Measurements from ENCODE around the gene AGBL5. TPM values are rescaled to one million over a fixed set of nuclear protein-coding genes. Genes with fewer than 3 reads are reported as not detected.

Gene AGBL5
- 10 to 100 TPM; 12.2 to 16.4 TPM for total RNA-seq

GRCh38 chr2:27050996-27051901 is at the start of gene AGBL5:
Gene AGBL5, plus strand, starts transcription at chr2:27051668. Its CDS starts 1,291 bp downstream, at chr2:27052959.
- peaks cover 6% of the 10 kb centered on the region for H3K27me3 Mint-ChIP-seq
- H3K4me1 Mint-ChIP-seq (ENCODE audit: low read depth): peaks cover 20% of the 10 kb centered on the region
- POLR2A ChIA-PET: interaction anchor here (0.6 to 3.6 kb wide), 19 partner anchors 11 to 303 kb away, joined by 3 to 26 read pairs (median 4); partner anchors contain the start of genes EMILIN1 and TMEM214
- CTCF ChIA-PET: interaction anchor here (0.9 to 4.3 kb wide), 14 partner anchors 10 to 140 kb away, joined by 3 to 32 read pairs (median 6); partner anchors contain the start of genes KHK and OST4
- ATAC-seq (peak; percentile 72), DNase-seq (peak; percentile 97)
- peaks cover 8% of the 10 kb centered on the region for H3K36me3 Mint-ChIP-seq (ENCODE audit: low read depth)
- H3K9me3 Mint-ChIP-seq: no peaks in the 10 kb centered on the region
- peak within 1 kb of the TSS; percentile 99 for H3K27ac Mint-ChIP-seq
- intact Hi-C loops (cut with micrococcal nuclease): no loop called here
- peak within 1 kb of the TSS; percentile 90 for H3K4me3 Mint-ChIP-seq
- TF ChIP-seq CTCF (IDR thresholded peaks at IDR 0.05): no peak

GRCh38 chr2:27001950-27002349 is 49.5 kb upstream of the AGBL5 start:
- Mint-ChIP-seq H3K27me3 (no peaks in the 10 kb centered on the region), H3K4me1 (ENCODE audit: low read depth) (no peaks in the 10 kb centered on the region), H3K27ac (no peak overlapping the region), H3K4me3 (no peak overlapping the region), H3K36me3 (ENCODE audit: low read depth) (no peaks in the 10 kb centered on the region), H3K9me3 (no peaks in the 10 kb centered on the region)
- intact Hi-C loops (cut with micrococcal nuclease): no loop called here
- TF ChIP-seq CTCF (IDR thresholded peaks at IDR 0.05): no peak
- no peak for DNase-seq
- ChIA-PET CTCF (no interaction called here), POLR2A (no interaction called here)
- no peak for ATAC-seq

GRCh38 chr2:27003007-27003406 is 48.5 kb upstream of the AGBL5 start:
- Mint-ChIP-seq H3K4me3 (no peak overlapping the region), H3K36me3 (ENCODE audit: low read depth) (no peaks in the 10 kb centered on the region), H3K4me1 (ENCODE audit: low read depth) (no peaks in the 10 kb centered on the region), H3K27ac (no peak overlapping the region), H3K27me3 (no peaks in the 10 kb centered on the region), H3K9me3 (no peaks in the 10 kb centered on the region)
- POLR2A ChIA-PET: no interaction called here
- no peak for ATAC-seq
- no peak for TF ChIP-seq CTCF (IDR thresholded peaks at IDR 0.05)
- DNase-seq: no peak
- intact Hi-C loops (cut with micrococcal nuclease): no loop called here
- CTCF ChIA-PET: no interaction called here

GRCh38 chr2:27003857-27004256 is 47.6 kb upstream of the AGBL5 start:
- POLR2A ChIA-PET: interaction anchor here (0.9 to 1.3 kb wide), 2 partner anchors 9 to 11 kb away, joined by 3 to 4 read pairs; no protein-coding TSS in a partner anchor

More at GRCh38 chr2:27003857-27004256, 47.6 kb upstream of the AGBL5 start:
- H3K4me1 Mint-ChIP-seq (ENCODE audit: low read depth): no peaks in the 10 kb centered on the region
- TF ChIP-seq CTCF (IDR thresholded peaks at IDR 0.05): no peak
- no peaks in the 10 kb centered on the region for H3K9me3 Mint-ChIP-seq
- CTCF ChIA-PET: interaction anchor here (1.0 to 2.4 kb wide), 4 partner anchors 13 to 166 kb away, joined by 3 to 8 read pairs (median 6); no protein-coding TSS in a partner anchor
- no peaks in the 10 kb centered on the region for H3K36me3 Mint-ChIP-seq (ENCODE audit: low read depth)
- DNase-seq (no peak), ATAC-seq (no peak)
- no peak overlapping the region for H3K27ac Mint-ChIP-seq
- no peaks in the 10 kb centered on the region for H3K27me3 Mint-ChIP-seq
- intact Hi-C loops (cut with micrococcal nuclease): no loop called here
- H3K4me3 Mint-ChIP-seq: no peak overlapping the region
